Stomach (tissue), 4 donors: ENCODE results near the gene WDR19.
"Not testable (repeated sequence)": the region's sequence is repeated elsewhere in the genome, so short reads cannot be mapped to it uniquely, and the experiment has no call there.

Experiments
- EP300 ChIP-seq: sonication (generic); formaldehyde crosslinking; IDR thresholded peaks from one replicate; pipeline ENCODE4 v1.6.1; 2017; ENCODE audit warnings: antibody characterized with exemption
- POLR2A ChIP-seq, 4 donors: fragments of 450-650 bp; IDR thresholded peaks; one replicate each; pipeline ENCODE4 v1.6.1; 2016; ENCODE audit warnings: antibody characterized with exemption in 4 of 4, control low read depth in 2 of 4, mild to moderate bottlenecking in 1 of 4, moderate library complexity in 1 of 4
- POLR2AphosphoS5 ChIP-seq, 3 donors: sonication (generic); formaldehyde crosslinking; IDR thresholded peaks; one replicate each; pipeline ENCODE4 v1.6.1; 2016; ENCODE audit warnings: antibody characterized with exemption in 3 of 3
- TF ChIP-seq, protein P1 (sequence below), 7 experiments: fragments of 450-650 bp in 4 of 7; fragments of 200-600 bp in 3 of 7; sonication (generic) in 3 of 7; IDR thresholded peaks; one replicate each; pipeline ENCODE4 v1.5.1; 2016 to 2019; ENCODE audit warnings: antibody characterized with exemption in 7 of 7, control low read depth in 2 of 7, mild to moderate bottlenecking in 1 of 7

DNA sequence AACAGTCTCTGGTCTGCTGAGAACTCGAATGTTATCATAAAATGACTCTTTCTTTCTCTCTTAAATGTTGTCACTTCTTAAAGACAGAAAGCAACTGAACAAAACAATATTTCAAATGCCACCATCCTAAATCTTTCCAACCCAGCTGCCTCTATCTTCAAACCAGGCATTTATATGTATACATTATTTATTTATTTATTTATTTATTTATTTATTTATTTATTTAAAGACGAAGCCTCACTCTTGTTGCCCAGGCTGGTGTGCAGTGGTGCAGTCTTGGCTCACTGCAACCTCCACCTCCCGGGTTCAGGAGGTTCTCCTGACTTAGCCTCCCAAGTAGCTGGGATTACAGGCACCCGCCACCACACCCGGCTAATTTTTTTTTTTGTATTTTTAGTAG is 110.1 kb downstream of the WDR19 start:
- TF ChIP-seq EP300; POLR2A (IDR thresholded peaks at IDR 0.05); POLR2AphosphoS5 (IDR thresholded peaks at IDR 0.05): not testable (repeated sequence)
- TF ChIP-seq, protein P1, sequence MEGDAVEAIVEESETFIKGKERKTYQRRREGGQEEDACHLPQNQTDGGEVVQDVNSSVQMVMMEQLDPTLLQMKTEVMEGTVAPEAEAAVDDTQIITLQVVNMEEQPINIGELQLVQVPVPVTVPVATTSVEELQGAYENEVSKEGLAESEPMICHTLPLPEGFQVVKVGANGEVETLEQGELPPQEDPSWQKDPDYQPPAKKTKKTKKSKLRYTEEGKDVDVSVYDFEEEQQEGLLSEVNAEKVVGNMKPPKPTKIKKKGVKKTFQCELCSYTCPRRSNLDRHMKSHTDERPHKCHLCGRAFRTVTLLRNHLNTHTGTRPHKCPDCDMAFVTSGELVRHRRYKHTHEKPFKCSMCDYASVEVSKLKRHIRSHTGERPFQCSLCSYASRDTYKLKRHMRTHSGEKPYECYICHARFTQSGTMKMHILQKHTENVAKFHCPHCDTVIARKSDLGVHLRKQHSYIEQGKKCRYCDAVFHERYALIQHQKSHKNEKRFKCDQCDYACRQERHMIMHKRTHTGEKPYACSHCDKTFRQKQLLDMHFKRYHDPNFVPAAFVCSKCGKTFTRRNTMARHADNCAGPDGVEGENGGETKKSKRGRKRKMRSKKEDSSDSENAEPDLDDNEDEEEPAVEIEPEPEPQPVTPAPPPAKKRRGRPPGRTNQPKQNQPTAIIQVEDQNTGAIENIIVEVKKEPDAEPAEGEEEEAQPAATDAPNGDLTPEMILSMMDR (IDR thresholded peaks at IDR 0.05), result not testable (repeated sequence)
